GM19035 (cell line): ENCODE results near the gene IQSEC3.
"Not testable (repeated sequence)": the region's sequence is repeated elsewhere in the genome, so short reads cannot be mapped to it uniquely, and the experiment has no call there.

Experiments used
- ATAC-seq: cut with Tn5 transposase; IDR thresholded peaks from one replicate; pipeline ENCODE4 v1.9.1; 2021; ENCODE audit not compliant: unreplicated experiment

Gene IQSEC3

DNA sequence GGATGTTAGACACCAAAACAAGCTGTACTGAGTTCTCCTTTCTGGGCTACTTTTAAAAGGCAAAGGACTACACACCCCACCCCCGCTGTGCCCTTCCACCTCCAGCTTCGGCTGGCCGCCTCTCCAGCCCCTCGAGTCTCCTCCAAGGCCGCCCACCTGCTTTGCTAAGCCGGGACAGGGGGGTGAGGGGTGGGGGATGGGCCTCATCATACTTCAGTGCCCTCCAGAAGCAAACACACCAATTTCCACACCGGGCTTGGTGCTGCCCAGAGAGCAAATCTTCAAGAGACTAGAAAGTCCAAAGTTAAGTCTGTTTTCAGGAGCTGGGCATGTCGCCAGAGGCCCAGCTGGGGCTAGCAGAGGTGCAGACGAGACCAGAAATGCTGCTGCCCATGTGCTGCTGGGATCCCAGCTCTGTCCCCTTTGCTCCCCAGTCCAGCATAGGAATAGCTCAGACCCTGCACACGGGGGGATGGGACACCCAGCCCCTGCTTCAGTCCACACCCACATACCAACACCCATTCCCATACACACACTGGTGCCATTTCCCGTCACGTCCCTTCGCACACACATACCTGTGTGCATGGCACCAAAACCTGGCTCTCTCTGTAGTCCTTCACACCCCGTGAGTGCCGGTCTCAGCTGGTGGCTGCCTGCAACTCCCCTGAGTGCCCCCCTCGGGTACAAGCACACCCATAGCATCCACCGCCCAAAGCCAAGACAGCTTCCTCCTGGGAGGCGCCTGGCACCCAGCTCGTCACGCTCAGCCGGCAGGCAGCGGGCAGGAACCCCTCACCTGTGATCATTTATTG is 146.4 kb downstream of the IQSEC3 start:
- ATAC-seq: no peak

DNA sequence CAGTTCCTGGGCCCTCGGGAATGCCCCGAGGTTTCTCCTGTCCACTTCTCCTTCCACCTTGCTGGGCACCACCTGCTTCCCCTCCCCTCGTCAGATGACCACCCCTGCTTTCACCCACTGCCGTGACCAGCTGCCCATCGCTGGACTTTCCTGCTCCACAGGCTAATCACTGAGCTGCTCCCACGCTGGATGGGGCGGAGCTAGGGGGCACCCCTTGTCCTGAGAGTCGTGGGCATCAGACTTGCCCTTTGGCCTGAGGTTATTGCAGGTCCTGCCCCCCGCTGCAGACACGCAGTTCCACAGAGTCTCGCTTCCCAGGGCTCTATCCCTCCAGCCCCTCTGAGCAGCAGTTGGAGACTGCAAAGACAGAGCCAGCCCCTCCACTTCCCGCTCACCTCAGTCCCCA is 147.0 kb downstream of the IQSEC3 start:
- ATAC-seq: no peak

DNA sequence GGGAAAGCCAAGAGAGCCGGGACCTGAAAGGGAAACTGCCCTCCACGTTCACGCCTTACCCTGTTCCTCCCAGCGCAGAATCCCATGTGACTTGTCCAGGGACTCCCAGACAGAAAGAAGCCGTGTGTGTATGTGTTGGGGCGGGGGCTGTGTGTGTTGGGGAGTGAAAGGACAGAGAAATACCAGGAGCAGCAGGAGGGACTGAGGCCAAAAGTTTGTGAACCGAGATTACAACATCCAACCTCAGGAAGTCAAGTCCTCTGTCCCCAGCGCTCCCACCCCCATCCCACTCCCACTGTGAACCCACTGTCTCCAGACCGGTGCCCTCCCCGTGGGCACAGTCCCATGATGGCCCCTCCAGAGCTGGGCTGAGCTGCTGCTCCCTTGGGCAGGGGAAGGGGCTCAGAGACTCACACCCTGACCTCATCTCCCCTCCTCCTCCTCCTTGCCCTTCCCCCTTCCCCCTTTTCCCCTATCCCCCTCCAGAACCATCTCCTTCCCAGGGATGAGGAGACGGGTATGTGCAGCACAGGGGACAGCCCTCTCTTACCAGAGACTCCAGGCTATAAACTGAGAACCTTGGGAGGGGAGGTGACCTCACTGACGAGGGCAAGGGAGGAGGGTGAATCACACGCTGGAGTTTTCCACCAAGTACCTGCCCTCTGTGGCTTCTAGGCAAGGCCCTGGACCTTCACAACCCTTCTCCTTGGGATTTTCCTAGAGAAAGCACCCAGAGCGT is 147.6 kb downstream of the IQSEC3 start, which contains the start of gene SLC6A12:
TSS of gene SLC6A12 (minus strand) at position 155 of the 739 bp plus-strand sequence. CDS start 4,171 bp downstream, outside the sequence.
- no peak for ATAC-seq

DNA sequence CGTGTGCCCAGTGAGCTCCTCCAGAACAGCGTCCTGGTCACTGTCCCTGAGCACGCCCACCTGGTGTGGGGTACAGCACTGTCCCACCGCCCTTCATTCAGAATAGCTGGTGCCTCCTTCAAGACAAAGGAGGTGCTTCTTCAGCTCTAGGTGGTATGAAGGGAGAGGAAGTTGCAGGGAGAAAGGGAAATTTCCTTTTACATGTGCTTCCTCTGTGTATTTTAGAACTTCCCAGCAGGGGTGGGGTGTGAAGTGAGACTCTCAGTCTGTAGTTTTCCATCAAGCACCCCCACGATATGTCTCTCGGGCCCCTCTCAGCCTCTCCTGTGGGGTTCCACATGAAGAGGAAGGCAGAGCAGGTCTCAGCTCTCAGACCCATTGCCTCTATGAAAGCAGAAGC is 148.5 kb downstream of the IQSEC3 start:
- ATAC-seq: no peak

DNA sequence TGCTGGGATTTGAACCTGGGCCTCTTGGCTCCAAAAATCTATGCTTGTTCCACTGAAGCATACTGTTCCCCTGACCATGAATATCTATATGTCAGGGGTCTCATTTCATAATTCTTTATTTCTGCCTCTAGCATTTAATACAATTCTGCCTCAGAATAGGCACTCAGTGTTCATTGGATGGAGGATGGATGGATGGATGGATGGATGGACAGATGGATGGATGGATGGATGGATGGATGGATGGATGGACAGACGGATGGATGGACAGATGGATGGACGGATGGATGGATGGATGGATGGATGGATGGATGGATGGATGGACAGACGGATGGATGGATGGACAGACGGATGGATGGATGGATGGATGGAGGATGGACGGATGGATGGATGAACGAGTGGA is 150.5 kb downstream of the IQSEC3 start:
- ATAC-seq: not testable (repeated sequence)

DNA sequence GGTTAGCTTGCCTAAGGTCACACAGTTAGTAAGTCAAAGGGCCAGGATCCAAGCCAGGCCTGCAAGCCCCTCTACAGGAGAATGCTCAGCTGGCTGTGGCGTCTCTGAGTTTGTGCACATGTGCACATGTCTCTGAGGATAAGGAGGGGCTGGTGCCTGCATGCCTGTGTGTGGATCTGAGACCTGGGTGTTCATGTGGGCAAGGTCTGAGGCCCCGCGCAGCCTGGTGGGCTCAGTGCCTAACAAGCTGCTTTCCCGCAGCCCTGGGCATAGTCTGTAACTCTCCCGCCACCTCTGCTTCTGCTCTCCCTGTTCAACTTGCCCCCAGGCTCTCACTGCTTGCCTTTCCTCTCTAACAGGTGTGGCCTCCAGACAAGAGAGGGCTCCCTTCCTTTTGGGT is 151.7 kb downstream of the IQSEC3 start:
- ATAC-seq: no peak

DNA sequence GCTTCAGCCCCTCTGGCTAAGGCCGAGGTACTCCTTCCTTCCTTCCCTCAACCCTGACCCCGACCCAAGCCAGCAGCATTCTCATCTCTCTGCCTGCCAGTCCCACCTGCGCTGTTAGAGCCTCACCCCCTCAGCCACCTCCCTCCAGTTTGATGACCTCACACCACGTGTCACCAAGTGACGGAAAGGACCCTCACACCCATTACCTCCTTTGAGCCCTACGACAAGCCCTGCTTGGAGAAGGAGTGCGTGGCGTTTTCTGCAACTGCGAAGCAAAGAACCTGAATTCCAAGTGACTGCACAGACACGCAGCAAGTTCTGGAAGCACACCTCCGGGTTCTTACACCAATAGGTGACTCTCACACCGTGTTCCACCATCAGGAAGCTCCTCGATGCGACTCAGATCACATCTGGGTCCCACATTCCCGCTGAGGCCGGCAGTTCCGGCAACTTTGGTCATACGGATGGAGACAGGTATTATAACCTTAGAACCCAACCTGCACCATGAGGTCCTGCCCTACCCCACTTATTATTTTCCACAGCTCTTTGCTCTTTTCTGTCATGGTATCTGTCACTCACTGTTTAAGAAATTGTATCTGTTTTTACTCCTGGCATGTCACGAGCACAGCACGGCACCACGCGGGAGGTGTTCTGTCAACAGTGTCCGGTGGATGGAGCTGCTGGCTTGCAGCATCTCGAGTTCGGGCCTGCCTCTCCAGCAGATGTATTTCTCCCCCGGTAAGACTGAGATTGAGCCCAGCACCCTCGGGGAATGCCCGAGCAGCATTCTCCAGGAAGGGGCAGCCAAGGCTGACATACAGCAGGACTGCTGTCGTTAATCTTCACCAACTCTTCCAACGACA is 152.4 kb downstream of the IQSEC3 start:
- no peak for ATAC-seq

DNA sequence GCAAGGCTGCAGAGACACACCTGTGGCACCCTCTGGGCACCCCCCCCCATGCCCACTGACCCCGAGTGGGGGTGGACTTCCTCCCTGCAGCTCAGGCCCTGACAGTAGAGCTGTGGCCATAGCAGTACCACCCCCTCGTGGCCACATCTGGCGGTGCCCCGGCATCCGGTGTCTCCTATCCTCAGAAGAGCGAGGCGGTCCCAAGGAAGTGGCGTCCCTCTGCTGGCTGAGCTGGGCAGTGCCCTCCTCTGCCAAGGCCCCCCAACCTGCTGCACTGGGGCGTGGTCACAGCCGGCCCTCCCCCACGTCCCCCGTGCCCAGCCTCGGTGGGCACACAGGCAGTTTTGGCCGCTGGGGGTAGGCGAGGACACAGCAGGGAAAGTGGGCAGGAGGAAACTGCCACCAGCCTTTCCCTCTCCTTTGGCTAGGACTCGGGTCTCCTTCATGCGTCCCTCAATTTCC is 153.4 kb downstream of the IQSEC3 start:
- ATAC-seq: no peak

DNA sequence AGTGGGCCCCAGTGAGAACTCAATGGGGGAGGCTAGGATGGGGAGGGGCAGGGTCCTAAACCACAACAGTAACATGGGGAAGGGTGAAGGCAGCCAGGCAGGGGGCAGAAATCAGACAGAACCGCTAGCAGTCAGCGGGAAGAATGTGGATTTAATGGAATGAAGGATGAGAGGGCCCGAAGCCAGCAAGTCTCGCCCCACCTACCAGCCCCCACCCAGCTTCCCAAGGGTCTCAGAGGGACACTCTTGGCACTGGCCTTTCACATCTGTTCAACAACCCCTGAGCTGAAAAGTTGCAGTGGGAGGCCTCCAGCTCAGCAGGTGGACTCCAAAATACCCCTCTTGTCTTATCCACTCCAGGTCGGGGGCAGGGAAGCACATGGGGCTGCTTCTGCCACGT is 153.9 kb downstream of the IQSEC3 start:
- ATAC-seq: no peak

DNA sequence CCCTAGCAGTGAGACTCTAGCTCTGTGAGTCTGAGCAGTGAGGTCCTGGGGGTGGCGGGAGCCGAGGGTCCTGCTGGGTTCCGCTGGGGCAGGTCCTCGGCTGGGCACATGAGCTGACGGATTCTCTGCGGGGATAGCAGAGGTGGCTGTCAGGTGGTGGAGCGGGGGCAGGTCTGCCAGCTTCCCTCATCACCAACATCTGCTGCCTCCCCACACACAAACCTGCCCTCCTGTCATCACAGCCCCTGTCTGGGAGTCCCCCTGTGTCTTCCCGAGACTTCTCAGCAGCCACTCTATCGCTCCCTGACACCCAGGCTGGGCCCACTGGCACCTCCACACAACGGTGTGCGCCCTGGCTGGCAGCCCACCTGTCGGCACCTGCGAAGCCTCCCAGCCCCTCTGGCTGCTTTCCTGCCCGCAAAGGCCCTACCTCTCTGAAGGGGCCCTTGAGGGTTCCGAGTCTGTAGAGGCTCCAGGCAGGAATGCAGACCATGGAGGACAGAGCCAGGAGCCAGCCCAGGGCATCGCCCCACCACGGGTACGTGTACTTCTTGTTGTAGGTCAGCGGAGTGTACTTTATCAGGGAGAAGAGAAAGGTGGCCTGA is 154.5 kb downstream of the IQSEC3 start:
- ATAC-seq: no peak

DNA sequence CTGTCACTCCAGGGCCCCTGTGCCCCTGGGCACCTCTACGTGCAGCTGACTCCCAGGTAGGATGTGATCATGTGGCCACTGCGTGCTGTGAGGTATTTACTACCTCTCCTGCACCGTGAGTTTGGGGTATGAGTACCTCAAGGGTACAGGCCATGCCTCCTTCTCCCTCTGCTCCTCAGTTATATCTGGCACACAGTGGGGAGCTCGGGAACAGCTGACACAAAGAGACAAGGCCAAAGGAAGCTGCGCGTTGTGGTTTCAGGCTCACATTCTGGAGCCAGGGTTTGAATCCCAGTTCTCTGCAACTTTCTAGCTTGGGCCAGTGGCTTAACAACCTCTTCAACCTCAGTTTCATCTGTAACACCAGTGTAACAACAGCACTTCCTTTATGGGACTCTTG is 155.2 kb downstream of the IQSEC3 start:
- no peak for ATAC-seq

DNA sequence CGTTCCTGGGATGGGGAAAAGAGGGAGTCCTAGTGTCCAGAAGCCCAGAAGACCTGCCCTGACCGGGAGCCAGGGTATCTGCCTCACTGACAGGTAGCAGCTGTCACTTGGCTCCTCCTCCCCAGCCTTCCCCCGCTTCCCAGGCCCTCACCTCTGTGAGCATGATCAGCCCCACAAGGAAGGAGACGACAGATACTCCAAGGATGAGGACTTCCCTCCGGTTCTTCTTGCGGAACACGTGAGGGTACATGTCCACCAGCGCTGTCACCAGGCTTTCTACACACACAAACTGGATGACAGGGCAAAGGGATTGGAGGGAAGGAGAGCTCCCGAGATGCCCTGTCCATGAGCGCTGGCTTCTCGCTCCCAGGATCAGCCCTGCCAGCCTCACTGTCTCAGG is 157.3 kb downstream of the IQSEC3 start:
- no peak for ATAC-seq

DNA sequence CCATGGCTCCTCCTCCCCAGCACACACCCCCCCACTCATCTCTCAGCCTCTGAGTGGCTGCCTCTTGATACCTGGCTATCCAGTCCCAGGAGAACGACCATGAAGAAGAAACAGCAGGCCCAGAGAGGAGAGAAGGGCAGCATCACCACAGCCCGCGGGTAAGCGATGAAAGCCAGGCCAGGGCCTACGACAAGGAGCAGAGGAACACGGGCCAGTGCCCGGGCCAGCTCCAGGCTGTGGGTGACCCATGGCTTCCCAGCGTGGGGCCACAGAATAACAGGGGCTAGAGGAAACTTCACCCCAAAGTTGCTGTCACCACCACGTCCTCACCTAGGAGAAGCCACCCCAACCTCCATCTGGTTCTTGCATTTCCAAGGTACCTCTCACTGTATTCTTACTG is 157.8 kb downstream of the IQSEC3 start:
- ATAC-seq: no peak

DNA sequence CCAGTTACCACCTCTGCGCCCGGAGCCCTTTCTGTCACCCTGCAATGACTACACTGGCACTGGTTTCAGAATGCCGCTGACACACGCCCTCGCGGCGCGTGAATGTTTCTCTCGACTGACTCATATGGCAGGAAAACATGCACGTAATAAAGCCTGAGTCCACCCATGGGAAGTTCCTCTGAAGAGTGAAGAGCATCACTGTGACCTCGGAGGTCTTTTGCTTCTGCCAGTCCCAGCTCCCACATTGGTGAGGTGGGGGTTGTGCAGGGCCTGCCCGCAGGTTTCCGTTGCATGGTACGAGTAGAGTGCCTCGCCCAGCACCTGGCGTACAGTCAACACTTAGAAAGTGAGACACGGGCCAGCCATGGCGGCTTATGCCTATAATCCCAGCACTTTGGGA is 158.4 kb downstream of the IQSEC3 start:
- ATAC-seq: no peak

DNA sequence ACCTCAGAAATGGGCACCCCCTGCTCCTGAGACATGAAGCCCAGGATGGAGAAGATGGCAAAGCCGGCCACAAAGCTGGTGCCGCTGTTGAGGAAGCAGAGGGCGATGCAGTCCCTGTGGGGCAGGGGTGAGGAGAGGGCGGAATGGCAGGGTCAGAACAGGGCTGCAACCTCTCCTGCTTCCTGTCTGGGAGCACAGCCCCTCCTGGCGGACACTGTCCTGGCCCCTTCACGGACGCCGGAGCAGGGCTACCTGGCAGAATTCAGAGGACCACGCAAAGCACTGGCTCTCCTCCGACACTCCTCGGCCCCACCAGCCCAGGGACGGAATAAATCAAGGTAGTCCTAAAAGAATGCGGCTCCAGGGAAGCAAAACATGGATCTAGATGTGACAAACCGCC is 159.8 kb downstream of the IQSEC3 start:
- no peak for ATAC-seq

DNA sequence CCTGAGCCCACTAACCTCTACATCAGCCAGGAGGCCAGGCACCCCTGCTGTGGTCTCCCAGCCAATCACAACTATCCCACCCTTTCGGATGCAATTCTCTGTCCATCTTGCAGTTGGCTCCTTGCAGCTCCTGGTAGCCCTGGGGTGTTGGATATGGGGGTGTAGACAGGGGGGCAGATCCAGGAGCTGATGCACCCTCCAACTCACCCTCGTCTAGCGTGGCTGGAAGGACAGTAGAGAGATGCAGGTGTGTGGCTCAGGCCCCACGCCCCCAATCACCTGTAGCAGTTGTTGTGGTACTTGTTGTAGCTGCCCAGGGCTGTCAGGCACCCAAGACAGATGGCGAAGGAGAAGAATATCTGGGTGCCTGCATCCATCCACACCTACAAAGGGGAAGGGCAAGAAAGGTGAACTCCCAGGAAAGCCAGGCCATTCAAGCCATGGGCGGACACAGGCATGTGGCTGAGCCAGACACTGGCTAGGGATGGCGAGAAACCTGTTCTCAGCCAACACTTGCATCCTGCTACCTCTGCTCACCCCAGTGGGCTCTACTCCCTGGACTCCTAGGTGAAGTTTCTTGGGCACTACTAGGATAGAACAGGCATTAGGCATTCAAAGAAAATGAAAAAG is 160.8 kb downstream of the IQSEC3 start:
- ATAC-seq: no peak
